ENCODE measurements around the gene OCSTAMP.

The OCSTAMP gene

GRCh38 chr20:46507760-46508407 is 42.6 kb downstream of the OCSTAMP start:
- no peak for DNase-seq

- no peak for DNase-seq
These were observed 44.9 kb downstream of the OCSTAMP start for GRCh38 chr20:46505506-46505905.

- DNase-seq: no peak
These were observed 48.5 kb downstream of the OCSTAMP start for GRCh38 chr20:46501961-46502360.

- no peak for DNase-seq
These were observed 49.0 kb downstream of the OCSTAMP start for GRCh38 chr20:46501337-46501942.

GRCh38 chr20:46494077-46494476 is 56.4 kb downstream of the OCSTAMP start:
- DNase-seq: peak; percentile 74

GRCh38 chr20:46491354-46491753 is 59.1 kb downstream of the OCSTAMP start:
- DNase-seq: no peak

All from NCI-H2171 treated with DMSO at 0.1 percent for 48 hours (cell line).